ENCODE data around the gene CELA1. TPM values are rescaled to one million over a fixed set of nuclear protein-coding genes. Genes with fewer than 3 reads are reported as not detected.

The CELA1 gene
- polyA plus RNA-seq, 2 of the 4 experiments (the other 2 are of a cell fraction): not detected

DNA sequence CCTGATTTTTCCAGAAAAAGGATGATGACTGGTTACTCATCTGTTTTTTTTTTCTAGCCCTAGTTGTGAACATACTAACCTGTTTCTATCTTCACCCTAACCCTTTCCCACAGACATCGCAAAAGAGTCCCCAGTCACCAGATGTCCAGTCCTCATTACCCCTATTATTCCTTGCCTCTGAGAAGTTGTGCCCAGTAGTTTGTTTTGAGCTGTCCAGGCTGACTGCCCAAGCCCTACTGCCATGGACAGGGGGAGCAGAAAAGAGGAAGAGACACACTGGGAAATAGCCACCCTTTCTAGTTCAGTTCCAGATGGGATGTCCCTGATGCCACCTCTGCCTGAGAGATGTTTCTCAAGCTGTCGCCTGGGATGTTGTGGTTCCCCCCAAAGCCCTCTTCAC, 13.8 kb upstream of the CELA1 start:
- Histone ChIP-seq H3K4me1 (no peaks in the 10 kb centered on the region), H3K9me3 (no peaks in the 10 kb centered on the region), H3K4me3 (no peak overlapping the region), H3K27ac (no peak overlapping the region), H3K4me2 (no peak overlapping the region)
- no peak for ATAC-seq
- 71% methylated on average over 2 of the region's 2 CpGs for WGBS (ENCODE audit: missing lambda C conversion rate)
- CTCF ChIA-PET: interaction anchor here (0.8 to 2.4 kb wide), 6 partner anchors 9 to 61 kb away, joined by 3 to 27 read pairs (median 6); partner anchors contain the start of gene GALNT6
- POLR2A ChIA-PET: no interaction called here
- TF ChIP-seq, protein P1, sequence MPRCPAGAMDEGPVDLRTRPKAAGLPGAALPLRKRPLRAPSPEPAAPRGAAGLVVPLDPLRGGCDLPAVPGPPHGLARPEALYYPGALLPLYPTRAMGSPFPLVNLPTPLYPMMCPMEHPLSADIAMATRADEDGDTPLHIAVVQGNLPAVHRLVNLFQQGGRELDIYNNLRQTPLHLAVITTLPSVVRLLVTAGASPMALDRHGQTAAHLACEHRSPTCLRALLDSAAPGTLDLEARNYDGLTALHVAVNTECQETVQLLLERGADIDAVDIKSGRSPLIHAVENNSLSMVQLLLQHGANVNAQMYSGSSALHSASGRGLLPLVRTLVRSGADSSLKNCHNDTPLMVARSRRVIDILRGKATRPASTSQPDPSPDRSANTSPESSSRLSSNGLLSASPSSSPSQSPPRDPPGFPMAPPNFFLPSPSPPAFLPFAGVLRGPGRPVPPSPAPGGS (IDR thresholded peaks at IDR 0.05): no peak
- DNase-seq (ENCODE audit: low read depth in 1 of 2, low spot score in 1 of 2): no peak
- no peak for FAIRE-seq

DNA sequence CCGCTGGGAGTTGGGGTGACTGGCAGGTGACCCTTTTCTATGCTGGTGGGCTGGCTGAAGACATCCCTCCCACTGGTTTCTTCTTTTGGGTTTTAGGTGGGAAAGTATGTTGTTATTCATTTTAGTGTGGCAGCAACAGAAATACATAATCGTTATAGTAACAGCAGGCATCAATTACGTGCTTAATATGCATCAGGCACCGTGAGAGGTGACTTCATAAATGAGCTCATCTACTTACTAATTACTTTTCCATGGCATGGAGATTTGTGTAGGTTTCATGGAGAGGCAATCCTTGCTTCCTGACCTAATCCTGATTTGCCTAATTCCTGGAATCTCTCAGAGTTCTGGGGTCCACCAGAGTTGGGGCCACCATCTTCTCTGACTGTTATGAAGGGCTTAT, 13.4 kb upstream of the CELA1 start:
- 76% methylated on average over 4 of the region's 4 CpGs for WGBS (ENCODE audit: missing lambda C conversion rate)
- TF ChIP-seq RAD21 (conservative IDR thresholded peaks at IDR 0.05 in 1 of 2, IDR thresholded peaks at IDR 0.05 in 1 of 2) (no peak), HEYL (CRISPR knock-in tag; IDR thresholded peaks at IDR 0.05) (no peak), HOXA7 (CRISPR knock-in tag; IDR thresholded peaks at IDR 0.05) (no peak), HDAC2 (IDR thresholded peaks at IDR 0.05) (no peak), CHD4 (IDR thresholded peaks at IDR 0.05; ENCODE audit: borderline replicate concordance) (no peak), ZNF302 (CRISPR knock-in tag; IDR thresholded peaks at IDR 0.05) (no peak), FOSL2 (IDR thresholded peaks at IDR 0.05) (no peak), FOSL2 (CRISPR knock-in tag; IDR thresholded peaks at IDR 0.05) (no peak), RFX5 (IDR thresholded peaks at IDR 0.05) (no peak), HOXB5 (CRISPR knock-in tag; IDR thresholded peaks at IDR 0.05) (no peak), CHD2 (IDR thresholded peaks at IDR 0.05; ENCODE audit: low read length, partially characterized antibody) (no peak), RNF2 (IDR thresholded peaks at IDR 0.05; ENCODE audit: borderline replicate concordance, low read depth) (no peak)
- TF ChIP-seq, protein P1 (IDR thresholded peaks at IDR 0.05): no peak
- no peak for FAIRE-seq
- Histone ChIP-seq H3K4me3 (no peak overlapping the region), H3K4me2 (no peak overlapping the region), H3K9me3 (no peaks in the 10 kb centered on the region), H3K27ac (no peak overlapping the region), H3K4me1 (no peaks in the 10 kb centered on the region)
- no peak for ATAC-seq
- DNase-seq (ENCODE audit: low read depth in 1 of 2, low spot score in 1 of 2): no peak
- POLR2A ChIA-PET: no interaction called here
- CTCF ChIA-PET: interaction anchor here (1.3 to 2.4 kb wide), 3 partner anchors 8 to 91 kb away, joined by 3 to 27 read pairs (median 22); no protein-coding TSS in a partner anchor

DNA sequence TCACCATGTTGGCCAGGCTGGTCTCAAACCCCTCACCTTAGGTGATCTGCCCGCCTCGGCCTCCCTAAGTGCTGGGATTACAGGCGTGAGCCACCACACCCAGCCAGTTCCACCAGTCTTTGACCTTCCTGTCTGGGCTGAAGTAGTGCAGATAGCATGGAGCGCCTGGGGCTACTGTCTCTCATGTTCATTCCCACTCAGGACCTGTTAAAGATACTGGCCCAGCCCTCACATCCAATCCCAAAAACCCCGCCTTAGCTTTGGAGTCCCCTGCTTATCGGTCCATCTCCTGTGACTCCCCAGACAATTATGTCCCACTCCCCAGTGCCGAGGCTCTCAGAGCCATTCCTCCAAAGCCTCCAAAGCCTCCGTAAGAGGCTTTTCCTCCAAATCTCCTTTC, 12.0 kb upstream of the CELA1 start:
- ATAC-seq (no peak), DNase-seq (ENCODE audit: low read depth in 1 of 2, low spot score in 1 of 2) (no peak), FAIRE-seq (no peak)
- POLR2A ChIA-PET: no interaction called here
- no peak for TF ChIP-seq MAFK (IDR thresholded peaks at IDR 0.05; ENCODE audit: partially characterized antibody)
- no peak for TF ChIP-seq ZNF302 (CRISPR knock-in tag; IDR thresholded peaks at IDR 0.05)
- no peak for TF ChIP-seq HDAC2 (IDR thresholded peaks at IDR 0.05)
- TF ChIP-seq CHD4 (IDR thresholded peaks at IDR 0.05; ENCODE audit: borderline replicate concordance): no peak
- TF ChIP-seq, protein P2, sequence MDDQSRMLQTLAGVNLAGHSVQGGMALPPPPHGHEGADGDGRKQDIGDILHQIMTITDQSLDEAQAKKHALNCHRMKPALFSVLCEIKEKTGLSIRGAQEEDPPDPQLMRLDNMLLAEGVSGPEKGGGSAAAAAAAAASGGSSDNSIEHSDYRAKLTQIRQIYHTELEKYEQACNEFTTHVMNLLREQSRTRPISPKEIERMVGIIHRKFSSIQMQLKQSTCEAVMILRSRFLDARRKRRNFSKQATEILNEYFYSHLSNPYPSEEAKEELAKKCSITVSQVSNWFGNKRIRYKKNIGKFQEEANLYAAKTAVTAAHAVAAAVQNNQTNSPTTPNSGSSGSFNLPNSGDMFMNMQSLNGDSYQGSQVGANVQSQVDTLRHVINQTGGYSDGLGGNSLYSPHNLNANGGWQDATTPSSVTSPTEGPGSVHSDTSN (IDR thresholded peaks at IDR 0.05): no peak
- TF ChIP-seq NR3C1 (IDR thresholded peaks at IDR 0.05): no peak
- TF ChIP-seq EP300 (IDR thresholded peaks at IDR 0.05): no peak
- TF ChIP-seq GATA3 (IDR thresholded peaks at IDR 0.05; ENCODE audit: borderline replicate concordance): no peak
- TF ChIP-seq JUNB (IDR thresholded peaks at IDR 0.05): no peak
- TF ChIP-seq JUN (IDR thresholded peaks at IDR 0.05): no peak
- TF ChIP-seq, protein P3, sequence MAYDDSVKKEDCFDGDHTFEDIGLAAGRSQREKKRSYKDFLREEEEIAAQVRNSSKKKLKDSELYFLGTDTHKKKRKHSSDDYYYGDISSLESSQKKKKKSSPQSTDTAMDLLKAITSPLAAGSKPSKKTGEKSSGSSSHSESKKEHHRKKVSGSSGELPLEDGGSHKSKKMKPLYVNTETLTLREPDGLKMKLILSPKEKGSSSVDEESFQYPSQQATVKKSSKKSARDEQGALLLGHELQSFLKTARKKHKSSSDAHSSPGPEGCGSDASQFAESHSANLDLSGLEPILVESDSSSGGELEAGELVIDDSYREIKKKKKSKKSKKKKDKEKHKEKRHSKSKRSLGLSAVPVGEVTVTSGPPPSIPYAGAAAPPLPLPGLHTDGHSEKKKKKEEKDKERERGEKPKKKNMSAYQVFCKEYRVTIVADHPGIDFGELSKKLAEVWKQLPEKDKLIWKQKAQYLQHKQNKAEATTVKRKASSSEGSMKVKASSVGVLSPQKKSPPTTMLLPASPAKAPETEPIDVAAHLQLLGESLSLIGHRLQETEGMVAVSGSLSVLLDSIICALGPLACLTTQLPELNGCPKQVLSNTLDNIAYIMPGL (CRISPR knock-in tag; IDR thresholded peaks at IDR 0.05; ENCODE audit: borderline replicate concordance): no peak
- TF ChIP-seq ZSCAN20 (CRISPR knock-in tag; IDR thresholded peaks at IDR 0.05): no peak
- TF ChIP-seq, protein P4, sequence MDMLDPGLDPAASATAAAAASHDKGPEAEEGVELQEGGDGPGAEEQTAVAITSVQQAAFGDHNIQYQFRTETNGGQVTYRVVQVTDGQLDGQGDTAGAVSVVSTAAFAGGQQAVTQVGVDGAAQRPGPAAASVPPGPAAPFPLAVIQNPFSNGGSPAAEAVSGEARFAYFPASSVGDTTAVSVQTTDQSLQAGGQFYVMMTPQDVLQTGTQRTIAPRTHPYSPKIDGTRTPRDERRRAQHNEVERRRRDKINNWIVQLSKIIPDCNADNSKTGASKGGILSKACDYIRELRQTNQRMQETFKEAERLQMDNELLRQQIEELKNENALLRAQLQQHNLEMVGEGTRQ (IDR thresholded peaks at IDR 0.05): no peak
- no peak for TF ChIP-seq MYC (IDR thresholded peaks at IDR 0.05; ENCODE audit: borderline replicate concordance, low read length)
- TF ChIP-seq ESRRA (IDR thresholded peaks at IDR 0.05; ENCODE audit: borderline replicate concordance, low read length): no peak
- TF ChIP-seq, protein P5, sequence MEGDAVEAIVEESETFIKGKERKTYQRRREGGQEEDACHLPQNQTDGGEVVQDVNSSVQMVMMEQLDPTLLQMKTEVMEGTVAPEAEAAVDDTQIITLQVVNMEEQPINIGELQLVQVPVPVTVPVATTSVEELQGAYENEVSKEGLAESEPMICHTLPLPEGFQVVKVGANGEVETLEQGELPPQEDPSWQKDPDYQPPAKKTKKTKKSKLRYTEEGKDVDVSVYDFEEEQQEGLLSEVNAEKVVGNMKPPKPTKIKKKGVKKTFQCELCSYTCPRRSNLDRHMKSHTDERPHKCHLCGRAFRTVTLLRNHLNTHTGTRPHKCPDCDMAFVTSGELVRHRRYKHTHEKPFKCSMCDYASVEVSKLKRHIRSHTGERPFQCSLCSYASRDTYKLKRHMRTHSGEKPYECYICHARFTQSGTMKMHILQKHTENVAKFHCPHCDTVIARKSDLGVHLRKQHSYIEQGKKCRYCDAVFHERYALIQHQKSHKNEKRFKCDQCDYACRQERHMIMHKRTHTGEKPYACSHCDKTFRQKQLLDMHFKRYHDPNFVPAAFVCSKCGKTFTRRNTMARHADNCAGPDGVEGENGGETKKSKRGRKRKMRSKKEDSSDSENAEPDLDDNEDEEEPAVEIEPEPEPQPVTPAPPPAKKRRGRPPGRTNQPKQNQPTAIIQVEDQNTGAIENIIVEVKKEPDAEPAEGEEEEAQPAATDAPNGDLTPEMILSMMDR (IDR thresholded peaks at IDR 0.05): no peak
- no peak for TF ChIP-seq RARB (CRISPR knock-in tag; IDR thresholded peaks at IDR 0.05)
- Histone ChIP-seq H3K27ac (no peak overlapping the region), H3K9me3 (no peaks in the 10 kb centered on the region), H3K4me1 (no peaks in the 10 kb centered on the region), H3K4me2 (no peak overlapping the region), H3K4me3 (no peak overlapping the region)
- CTCF ChIA-PET: interaction anchor here (1.0 to 1.6 kb wide), 4 partner anchors 8 to 20 kb away, joined by 3 to 4 read pairs (median 3); no protein-coding TSS in a partner anchor
- 98% methylated on average over 8 of the region's 8 CpGs for WGBS (ENCODE audit: missing lambda C conversion rate)

Measured in A549 (cell line).